BE2C (cell line): Measurements from ENCODE around the gene KCNIP4.
A peak's percentile ranks its signal among the peaks of the same experiment; 100 is the strongest.

ENCODE experiments used
- DNase-seq: peaks from one replicate; pipeline ENCODE4 v3.0.0-alpha.2; 2020
- H3K27me3 ChIP-seq: fragments of 250-450 bp; sonication (Bioruptor Pico); 2 replicates; pipeline ENCODE4 v1.5.1; 2020; ENCODE audit warnings: mild to moderate bottlenecking
- H3K36me3 ChIP-seq: fragments of 250-450 bp; sonication (Bioruptor Pico); 2 replicates; pipeline ENCODE4 v1.5.1; 2020; ENCODE audit warnings: mild to moderate bottlenecking
- H3K4me1 ChIP-seq: fragments of 250-450 bp; sonication (Bioruptor Pico); 2 replicates; pipeline ENCODE4 v1.5.1; 2020
- H3K4me3 ChIP-seq: 2 replicates; pipeline ENCODE4 v1.5.1; 2011; ENCODE audit warnings: low read depth, low read length
- H3K9me3 ChIP-seq: fragments of 250-450 bp; sonication (Bioruptor Pico); 2 replicates; pipeline ENCODE4 v1.5.1; 2020
- CTCF ChIP-seq: IDR thresholded peaks from 2 replicates; pipeline ENCODE4 v1.5.1; 2012; ENCODE audit warnings: mild to moderate bottlenecking, low read depth, low read length

The KCNIP4 gene

GRCh38 chr4:21205821-21206531, 742.6 kb downstream of the KCNIP4 start:
- TF ChIP-seq CTCF: no peak
- Histone ChIP-seq H3K27me3 (no peaks in the 10 kb centered on the region), H3K4me1 (peaks cover 5% of the 10 kb centered on the region; the same call in 1 of the 2 replicates), H3K4me3 (no peak overlapping the region), H3K9me3 (no peaks in the 10 kb centered on the region), H3K36me3 (no peaks in the 10 kb centered on the region)
- DNase-seq: no peak

- Histone ChIP-seq H3K9me3 (no peaks in the 10 kb centered on the region), H3K36me3 (no peaks in the 10 kb centered on the region), H3K4me3 (no peak overlapping the region), H3K27me3 (no peaks in the 10 kb centered on the region), H3K4me1 (peaks cover 5% of the 10 kb centered on the region; the same call in 1 of the 2 replicates)
- DNase-seq: no peak
- TF ChIP-seq CTCF: no peak
Measured at GRCh38 chr4:21203416-21203815, 745.2 kb downstream of the KCNIP4 start.

GRCh38 chr4:21202959-21203358, 745.6 kb downstream of the KCNIP4 start:
- Histone ChIP-seq H3K9me3 (no peaks in the 10 kb centered on the region), H3K27me3 (no peaks in the 10 kb centered on the region)
- no peak for DNase-seq

GRCh38 chr4:21198683-21199082, 749.9 kb downstream of the KCNIP4 start:
- DNase-seq: no peak
- no peak for TF ChIP-seq CTCF
- no peak overlapping the region for H3K4me3 ChIP-seq
- H3K9me3 ChIP-seq: no peaks in the 10 kb centered on the region
- H3K36me3 ChIP-seq: no peaks in the 10 kb centered on the region
- H3K4me1 ChIP-seq: no peaks in the 10 kb centered on the region
- H3K27me3 ChIP-seq: no peaks in the 10 kb centered on the region

More at GRCh38 chr4:21202959-21203358, 745.6 kb downstream of the KCNIP4 start:
- Histone ChIP-seq H3K4me3 (no peak overlapping the region), H3K4me1 (peaks cover 5% of the 10 kb centered on the region; the same call in 1 of the 2 replicates), H3K36me3 (no peaks in the 10 kb centered on the region)
- no peak for TF ChIP-seq CTCF

- DNase-seq: no peak
- Histone ChIP-seq H3K4me1 (no peaks in the 10 kb centered on the region), H3K4me3 (no peak overlapping the region), H3K27me3 (no peaks in the 10 kb centered on the region), H3K36me3 (no peaks in the 10 kb centered on the region), H3K9me3 (no peaks in the 10 kb centered on the region)
- no peak for TF ChIP-seq CTCF
Measured at GRCh38 chr4:21195682-21196081, 752.9 kb downstream of the KCNIP4 start.

- DNase-seq: no peak
- no peaks in the 10 kb centered on the region for H3K9me3 ChIP-seq
- no peaks in the 10 kb centered on the region for H3K36me3 ChIP-seq
- H3K4me3 ChIP-seq: no peak overlapping the region
- TF ChIP-seq CTCF: peak; percentile 19
- H3K4me1 ChIP-seq: no peaks in the 10 kb centered on the region
- no peaks in the 10 kb centered on the region for H3K27me3 ChIP-seq
Measured at GRCh38 chr4:21192367-21192766, 756.2 kb downstream of the KCNIP4 start.
